Muscle layer of colon (tissue), 2 donors: ENCODE data around the gene JAZF1.

Source experiments
- H3K27ac ChIP-seq: one replicate; pipeline ENCODE4 v1.7.0; 2013; ENCODE audit warnings: low read depth, mild to moderate bottlenecking, low read length, moderate library complexity
- H3K27me3 ChIP-seq, 2 donors: one replicate each; pipeline ENCODE4 v1.7.0; 2013; ENCODE audit warnings: low read length in 2 of 2, mild to moderate bottlenecking in 2 of 2; ENCODE audit not compliant: insufficient read depth in 2 of 2, control insufficient read depth in 1 of 2
- H3K36me3 ChIP-seq: one replicate; pipeline ENCODE4 v1.7.0; 2013; ENCODE audit warnings: mild to moderate bottlenecking, low read length; ENCODE audit not compliant: insufficient read depth
- H3K4me1 ChIP-seq: one replicate; pipeline ENCODE4 v1.7.0; 2013; ENCODE audit warnings: mild to moderate bottlenecking, low read length; ENCODE audit not compliant: insufficient read depth
- H3K4me3 ChIP-seq, 2 donors: one replicate each; pipeline ENCODE4 v1.7.0; 2013; ENCODE audit warnings: low read length in 2 of 2, low read depth in 1 of 2, mild to moderate bottlenecking in 1 of 2, moderate library complexity in 1 of 2
- H3K9ac ChIP-seq: one replicate; pipeline ENCODE4 v1.7.0; 2013; ENCODE audit warnings: low read length
- H3K9me3 ChIP-seq: one replicate; pipeline ENCODE4 v1.7.0; 2013; ENCODE audit warnings: mild to moderate bottlenecking, low read length
- donor health status: abdominal sarcoma.
- donor health status: Adenocarcinoma of cecum.

The JAZF1 gene

GRCh38 chr7:28207486-28208158 is 27.0 kb upstream of the JAZF1 start:
- Histone ChIP-seq H3K36me3 (no peaks in the 10 kb centered on the region), H3K4me1 (no peaks in the 10 kb centered on the region), H3K9me3 (no peaks in the 10 kb centered on the region), H3K9ac (no peak overlapping the region), H3K27ac (no peak overlapping the region), H3K27me3 (no peaks in the 10 kb centered on the region), H3K4me3 (no peak overlapping the region)

GRCh38 chr7:28205506-28205905 is 24.9 kb upstream of the JAZF1 start:
- no peak overlapping the region for H3K4me3 ChIP-seq
- H3K4me1 ChIP-seq = no peaks in the 10 kb centered on the region
- no peak overlapping the region for H3K9ac ChIP-seq
- no peaks in the 10 kb centered on the region for H3K9me3 ChIP-seq
- no peaks in the 10 kb centered on the region for H3K27me3 ChIP-seq
- H3K36me3 ChIP-seq = no peaks in the 10 kb centered on the region
- H3K27ac ChIP-seq = no peak overlapping the region

- Histone ChIP-seq H3K9ac (no peak overlapping the region), H3K9me3 (no peaks in the 10 kb centered on the region), H3K4me3 (no peak overlapping the region), H3K36me3 (no peaks in the 10 kb centered on the region), H3K27ac (no peak overlapping the region), H3K4me1 (no peaks in the 10 kb centered on the region), H3K27me3 (no peaks in the 10 kb centered on the region)
Measured at GRCh38 chr7:28203508-28204240, 23.1 kb upstream of the JAZF1 start.

- H3K36me3 ChIP-seq = no peaks in the 10 kb centered on the region
- no peak overlapping the region for H3K9ac ChIP-seq
- H3K4me3 ChIP-seq = no peak overlapping the region
Measured at GRCh38 chr7:28202222-28202621, 21.6 kb upstream of the JAZF1 start.

GRCh38 chr7:28201131-28201530 is 20.5 kb upstream of the JAZF1 start:
- no peaks in the 10 kb centered on the region for H3K36me3 ChIP-seq

More at GRCh38 chr7:28202222-28202621, 21.6 kb upstream of the JAZF1 start:
- Histone ChIP-seq H3K27me3 (no peaks in the 10 kb centered on the region), H3K9me3 (no peaks in the 10 kb centered on the region), H3K4me1 (no peaks in the 10 kb centered on the region), H3K27ac (no peak overlapping the region)

GRCh38 chr7:28200598-28200997 is 20.0 kb upstream of the JAZF1 start:
- H3K4me1 ChIP-seq = no peaks in the 10 kb centered on the region
- no peaks in the 10 kb centered on the region for H3K27me3 ChIP-seq
- no peaks in the 10 kb centered on the region for H3K36me3 ChIP-seq
- H3K4me3 ChIP-seq = no peak overlapping the region
- H3K27ac ChIP-seq = no peak overlapping the region
- H3K9me3 ChIP-seq = no peaks in the 10 kb centered on the region
- no peak overlapping the region for H3K9ac ChIP-seq

More at GRCh38 chr7:28201131-28201530, 20.5 kb upstream of the JAZF1 start:
- Histone ChIP-seq H3K27ac (no peak overlapping the region), H3K27me3 (no peaks in the 10 kb centered on the region), H3K9ac (no peak overlapping the region), H3K4me1 (no peaks in the 10 kb centered on the region), H3K4me3 (no peak overlapping the region), H3K9me3 (no peaks in the 10 kb centered on the region)

GRCh38 chr7:28199021-28199510 is 18.5 kb upstream of the JAZF1 start:
- Histone ChIP-seq H3K9ac (no peak overlapping the region), H3K27ac (no peak overlapping the region), H3K4me3 (no peak overlapping the region), H3K9me3 (no peaks in the 10 kb centered on the region), H3K4me1 (no peaks in the 10 kb centered on the region), H3K27me3 (no peaks in the 10 kb centered on the region), H3K36me3 (no peaks in the 10 kb centered on the region)

- Histone ChIP-seq H3K27ac (no peak overlapping the region), H3K27me3 (no peaks in the 10 kb centered on the region), H3K36me3 (no peaks in the 10 kb centered on the region), H3K9me3 (no peaks in the 10 kb centered on the region), H3K9ac (no peak overlapping the region), H3K4me1 (no peaks in the 10 kb centered on the region), H3K4me3 (no peak overlapping the region)
Measured at GRCh38 chr7:28195910-28196620, 15.5 kb upstream of the JAZF1 start.

- Histone ChIP-seq H3K4me3 (no peak overlapping the region), H3K36me3 (no peaks in the 10 kb centered on the region), H3K27me3 (no peaks in the 10 kb centered on the region), H3K4me1 (no peaks in the 10 kb centered on the region), H3K27ac (no peak overlapping the region), H3K9ac (no peak overlapping the region), H3K9me3 (no peaks in the 10 kb centered on the region)
Measured at GRCh38 chr7:28192786-28193585, 12.4 kb upstream of the JAZF1 start.

- Histone ChIP-seq H3K9ac (no peak overlapping the region), H3K4me3 (no peak overlapping the region), H3K9me3 (no peaks in the 10 kb centered on the region), H3K27ac (no peak overlapping the region), H3K27me3 (no peaks in the 10 kb centered on the region), H3K36me3 (no peaks in the 10 kb centered on the region), H3K4me1 (no peaks in the 10 kb centered on the region)
Measured at GRCh38 chr7:28191751-28192150, 11.2 kb upstream of the JAZF1 start.

- H3K9me3 ChIP-seq = no peaks in the 10 kb centered on the region
- H3K27me3 ChIP-seq = no peaks in the 10 kb centered on the region
- H3K4me3 ChIP-seq = no peak overlapping the region
- no peaks in the 10 kb centered on the region for H3K36me3 ChIP-seq
- H3K9ac ChIP-seq = no peak overlapping the region
- H3K27ac ChIP-seq = no peak overlapping the region
- H3K4me1 ChIP-seq = no peaks in the 10 kb centered on the region
Measured at GRCh38 chr7:28191184-28191583, 10.6 kb upstream of the JAZF1 start.
